ENCODE data around the gene SCAANT1. TPM values are rescaled to one million over a fixed set of nuclear protein-coding genes. Genes with fewer than 3 reads are reported as not detected.

The SCAANT1 gene
- total RNA-seq, 4 donors from 2014 or later = not detected

GRCh38 chr3:63955036-63955650 is 43.0 kb upstream of the SCAANT1 start:
- TF ChIP-seq POLR2A (IDR thresholded peaks at IDR 0.05) (no peak), CTCF (IDR thresholded peaks at IDR 0.05) (no peak)
- no peak for DNase-seq
- peaks cover 0 to 5% of the 10 kb centered on the region in 2 donors for H3K4me1 ChIP-seq
- H3K4me3 ChIP-seq = no peak overlapping the region
- H3K9me3 ChIP-seq = no peaks in the 10 kb centered on the region
- no peak overlapping the region for H3K27ac ChIP-seq
- intact Hi-C loops (cut with DNase I; ENCODE audit: low total_unique reads) = no loop called here
- no peaks in the 10 kb centered on the region for H3K36me3 ChIP-seq
- H3K27me3 ChIP-seq = no peaks in the 10 kb centered on the region

DNA sequence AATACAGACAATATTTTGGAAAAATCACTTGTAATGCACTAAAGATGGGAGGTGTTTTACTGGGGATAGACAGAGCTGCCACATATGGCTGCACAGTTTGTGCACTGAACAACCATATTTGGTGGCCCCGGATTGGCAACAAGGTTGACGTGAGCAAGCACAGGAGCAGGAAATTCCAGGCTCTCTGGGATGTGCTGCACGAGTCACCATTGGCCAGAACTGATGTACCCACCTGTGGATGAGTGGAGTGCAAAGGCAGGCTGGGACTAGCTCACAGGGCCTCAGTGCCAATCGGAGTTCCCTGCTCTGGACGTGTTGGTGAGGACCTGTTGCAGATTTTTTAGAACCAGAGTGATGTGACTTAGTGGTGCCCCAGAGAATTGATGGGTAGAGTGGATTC is 42.0 kb upstream of the SCAANT1 start:
- Histone ChIP-seq H3K27ac (no peak overlapping the region), H3K9me3 (no peaks in the 10 kb centered on the region), H3K4me3 (no peak overlapping the region), H3K27me3 (no peaks in the 10 kb centered on the region), H3K4me1 (peaks cover 0 to 5% of the 10 kb centered on the region in 2 donors), H3K36me3 (no peaks in the 10 kb centered on the region)
- intact Hi-C loops (cut with DNase I; ENCODE audit: low total_unique reads) = no loop called here
- TF ChIP-seq POLR2A (IDR thresholded peaks at IDR 0.05) (no peak), CTCF (IDR thresholded peaks at IDR 0.05) (no peak)
- DNase-seq = no peak

GRCh38 chr3:63952248-63952594 is 40.0 kb upstream of the SCAANT1 start:
- no peak for DNase-seq
- intact Hi-C loops (cut with DNase I; ENCODE audit: low total_unique reads) = no loop called here
- no peak overlapping the region for H3K4me3 ChIP-seq
- no peaks in the 10 kb centered on the region for H3K27me3 ChIP-seq
- H3K4me1 ChIP-seq = no peaks in the 10 kb centered on the region
- H3K27ac ChIP-seq = no peak overlapping the region
- TF ChIP-seq CTCF (IDR thresholded peaks at IDR 0.05) (no peak), POLR2A (IDR thresholded peaks at IDR 0.05) (no peak)
- no peaks in the 10 kb centered on the region for H3K36me3 ChIP-seq
- H3K9me3 ChIP-seq = no peaks in the 10 kb centered on the region

GRCh38 chr3:63951492-63952247 is 39.5 kb upstream of the SCAANT1 start:
- no peaks in the 10 kb centered on the region for H3K9me3 ChIP-seq
- no peak overlapping the region for H3K27ac ChIP-seq
- intact Hi-C loops (cut with DNase I; ENCODE audit: low total_unique reads) = no loop called here
- H3K27me3 ChIP-seq = no peaks in the 10 kb centered on the region
- H3K4me1 ChIP-seq = no peaks in the 10 kb centered on the region
- no peak overlapping the region for H3K4me3 ChIP-seq
- no peak for TF ChIP-seq CTCF (IDR thresholded peaks at IDR 0.05)
- no peak for TF ChIP-seq POLR2A (IDR thresholded peaks at IDR 0.05)
- DNase-seq = no peak
- H3K36me3 ChIP-seq = no peaks in the 10 kb centered on the region

- Histone ChIP-seq H3K9me3 (no peaks in the 10 kb centered on the region), H3K4me1 (peaks cover 0 to 1% of the 10 kb centered on the region in 2 donors), H3K27me3 (no peaks in the 10 kb centered on the region), H3K36me3 (no peaks in the 10 kb centered on the region), H3K4me3 (no peak overlapping the region), H3K27ac (no peak overlapping the region)
- intact Hi-C loops (cut with DNase I; ENCODE audit: low total_unique reads) = no loop called here
- no peak for TF ChIP-seq CTCF (IDR thresholded peaks at IDR 0.05)
- TF ChIP-seq POLR2A (IDR thresholded peaks at IDR 0.05) = no peak
- DNase-seq = no peak
Measured at GRCh38 chr3:63950698-63951097, 38.5 kb upstream of the SCAANT1 start.
